Stimulated activated CD4-positive, alpha-beta T cell treated with anti-CD3 and anti-CD28 coated beads, Interleukin-4, amount 100 ng/mL, for 4 hours (primary cell): ENCODE measurements around the gene ITGA2.

Experiments
- DNase-seq, 2 experiments: peaks; one replicate each; pipeline ENCODE4 v3.0.0-alpha.2; 2020

The ITGA2 gene

GRCh38 chr5:52989781-52990527 is 802 bp downstream of the ITGA2 start:
- peak; percentile 12 to 15 for DNase-seq

- DNase-seq, result no peak
These were observed 1.4 kb downstream of the ITGA2 start for GRCh38 chr5:52990528-52990925.

GRCh38 chr5:52993367-52993766 is 4.2 kb downstream of the ITGA2 start:
- no peak for DNase-seq

GRCh38 chr5:52994266-52994665 is 5.1 kb downstream of the ITGA2 start:
- DNase-seq, result no peak

GRCh38 chr5:52995095-52995494 is 5.9 kb downstream of the ITGA2 start:
- DNase-seq, result no peak

- DNase-seq, result no peak
These were observed 6.8 kb downstream of the ITGA2 start for GRCh38 chr5:52995914-52996313.

- DNase-seq, result no peak
These were observed 7.8 kb downstream of the ITGA2 start for GRCh38 chr5:52996979-52997378.

- DNase-seq, result no peak
These were observed 8.3 kb downstream of the ITGA2 start for GRCh38 chr5:52997424-52997823.

GRCh38 chr5:52998552-52999313 is 9.6 kb downstream of the ITGA2 start:
- no peak for DNase-seq

- no peak for DNase-seq
These were observed 10.3 kb downstream of the ITGA2 start for GRCh38 chr5:52999344-52999949.

GRCh38 chr5:53001541-53001940 is 12.4 kb downstream of the ITGA2 start:
- DNase-seq, result no peak

- no peak for DNase-seq
These were observed 13.3 kb downstream of the ITGA2 start for GRCh38 chr5:53002491-53002890.

GRCh38 chr5:53003144-53003543 is 14.0 kb downstream of the ITGA2 start:
- DNase-seq, result no peak

GRCh38 chr5:53006911-53007890 is 18.0 kb downstream of the ITGA2 start:
- DNase-seq, result no peak

- peak; percentile 9 to 42 for DNase-seq
These were observed 19.6 kb downstream of the ITGA2 start for GRCh38 chr5:53008751-53009150.

- DNase-seq, result no peak
These were observed 20.7 kb downstream of the ITGA2 start for GRCh38 chr5:53009816-53010215.

GRCh38 chr5:53010814-53011213 is 21.7 kb downstream of the ITGA2 start:
- no peak for DNase-seq

- no peak for DNase-seq
These were observed 22.1 kb downstream of the ITGA2 start for GRCh38 chr5:53011233-53011632.

GRCh38 chr5:53013857-53014256 is 24.7 kb downstream of the ITGA2 start:
- no peak for DNase-seq

GRCh38 chr5:53017383-53017782 is 28.2 kb downstream of the ITGA2 start:
- DNase-seq, result no peak

- no peak for DNase-seq
These were observed 28.7 kb downstream of the ITGA2 start for GRCh38 chr5:53017794-53018391.

GRCh38 chr5:53019320-53019719 is 30.2 kb downstream of the ITGA2 start:
- no peak for DNase-seq
